Endothelial cell of umbilical vein (primary cell): ENCODE measurements around the gene ATR. TPM values are rescaled to one million over a fixed set of nuclear protein-coding genes. Genes with fewer than 3 reads are reported as not detected.

Source experiments
- BruUV-seq: library from RNA; stranded (reverse); fragments of 400-500 nt; replicated peaks from 2 replicates; lab custom pipeline; 2021; lab: Mats Ljungman, UMichigan
- CTCF ChIA-PET: fragments of 300-600, 350-600 bp; sonication (Branson Sonifier 250); formaldehyde crosslinking; loops from one replicate; lab custom pipeline; 2021; ENCODE audit warnings: antibody characterized with exemption, inconsistent platforms; lab: Charles Lee
- POLR2A ChIA-PET: fragments of 300-600, 350-600 bp; sonication (Branson Sonifier 250); formaldehyde crosslinking; loops from one replicate; lab custom pipeline; 2021; ENCODE audit warnings: antibody characterized with exemption, inconsistent platforms; lab: Charles Lee
- DNase-seq: peaks from one replicate; pipeline ENCODE4 v3.0.0-alpha.2; 2011; ENCODE audit warnings: low read depth, low spot score
- FAIRE-seq: peaks from 2 replicates; lab custom pipeline; 2011; peaks lifted over from hg19 to GRCh38; lab: Jason Lieb, UNC
- H2AFZ ChIP-seq: 2 replicates; pipeline ENCODE4 v1.6.0; 2012; ENCODE audit warnings: low read depth, low read length, control low read depth, inconsistent platforms
- H3K27ac ChIP-seq: 2 replicates; pipeline ENCODE4 v1.5.1; 2011; ENCODE audit warnings: low read depth, mild to moderate bottlenecking, control low read depth, low read length, moderate library complexity; ENCODE audit not compliant: insufficient read depth
- H3K27me3 ChIP-seq, 2 experiments: 2 replicates each; pipeline versions ENCODE4 v1.6.0 to v1.6.1; 2011; ENCODE audit warnings: low read length in 2 of 2, mixed read lengths in 1 of 2; ENCODE audit not compliant: control insufficient read depth in 2 of 2, insufficient read depth in 2 of 2
- H3K36me3 ChIP-seq, 2 experiments: 2 replicates in 1 of 2; 3 replicates in 1 of 2; pipeline ENCODE4 v1.5.1; 2011; ENCODE audit warnings: low read length in 2 of 2, mild to moderate bottlenecking in 1 of 2, moderate library complexity in 1 of 2; ENCODE audit not compliant: control insufficient read depth in 2 of 2, insufficient read depth in 2 of 2; ENCODE audit errors: extremely low read depth in 1 of 2
- H3K4me1 ChIP-seq: 3 replicates; pipeline ENCODE4 v1.5.1; 2011; ENCODE audit warnings: mild to moderate bottlenecking, low read length; ENCODE audit not compliant: control insufficient read depth, insufficient read depth; ENCODE audit errors: extremely low read depth
- H3K4me2 ChIP-seq: 2 replicates; pipeline ENCODE4 v1.6.1; 2011; ENCODE audit warnings: low read length, control low read depth, mixed read lengths; ENCODE audit not compliant: insufficient read depth
- H3K4me3 ChIP-seq, 3 experiments: fragments of 200-600 bp in 1 of 3; sonication (generic), shearing (Covaris generic) in 1 of 3; replicated peaks in 1 of 3; 2 replicates each; pipeline ENCODE4 v1.5.1; 2011 to 2016; ENCODE audit warnings: control low read depth in 3 of 3, low read length in 3 of 3, mild to moderate bottlenecking in 2 of 3, inconsistent platforms in 1 of 3, low read depth in 1 of 3, moderate library complexity in 1 of 3; ENCODE audit not compliant: insufficient read depth in 1 of 3
- H3K79me2 ChIP-seq: 2 replicates; pipeline ENCODE4 v1.6.0; 2012; ENCODE audit warnings: low read length, inconsistent platforms; ENCODE audit not compliant: control insufficient read depth, insufficient read depth
- H3K9ac ChIP-seq: replicated peaks from 2 replicates; pipeline ENCODE3; 2011; ENCODE audit warnings: low read length, control low read depth; ENCODE audit not compliant: insufficient read depth; ENCODE audit errors: extremely low read depth
- H3K9me1 ChIP-seq: replicated peaks from 3 replicates; pipeline ENCODE4 v1.6.0; 2011; ENCODE audit warnings: mild to moderate bottlenecking, low read length; ENCODE audit not compliant: control insufficient read depth, insufficient read depth; ENCODE audit errors: extremely low read depth
- H3K9me3 ChIP-seq: replicated peaks from 2 replicates; pipeline ENCODE4 v1.5.1; 2012; ENCODE audit warnings: low read length, inconsistent platforms; ENCODE audit not compliant: control insufficient read depth, insufficient read depth
- H4K20me1 ChIP-seq: replicated peaks from 2 replicates; pipeline ENCODE3; 2011; ENCODE audit warnings: mild to moderate bottlenecking, low read length; ENCODE audit not compliant: control insufficient read depth, insufficient read depth; ENCODE audit errors: extremely low read depth
- CTCF ChIP-seq, 2 donors: IDR thresholded peaks; 1 replicate in 1 of 2; 2 replicates in 1 of 2; pipeline ENCODE4 v1.5.1; 2011; ENCODE audit warnings: low read length in 2 of 2, mild to moderate bottlenecking in 2 of 2, moderate library complexity in 2 of 2, control low read depth in 1 of 2, inconsistent platforms in 1 of 2, low read depth in 1 of 2; ENCODE audit not compliant: insufficient read depth in 1 of 2; ENCODE audit errors: extremely low read depth in 1 of 2
- EZH2 ChIP-seq: IDR thresholded peaks from 2 replicates; pipeline ENCODE4 v1.6.1; 2012; ENCODE audit warnings: borderline replicate concordance, low read depth, mild to moderate bottlenecking, moderate library complexity, low read length, inconsistent platforms; ENCODE audit not compliant: severe bottlenecking
- FOS ChIP-seq: IDR thresholded peaks from 2 replicates; pipeline ENCODE4 v1.6.1; 2011; ENCODE audit warnings: mild to moderate bottlenecking, low read length, moderate library complexity, borderline replicate concordance; ENCODE audit not compliant: insufficient read depth
- GATA2 ChIP-seq: IDR thresholded peaks from 2 replicates; pipeline ENCODE4 v1.7.0; 2011; ENCODE audit warnings: low read depth, mild to moderate bottlenecking, moderate library complexity, mixed read lengths, low read length; ENCODE audit not compliant: insufficient read length, insufficient read depth
- JUN ChIP-seq: IDR thresholded peaks from 2 replicates; pipeline ENCODE4 v1.6.1; 2011; ENCODE audit warnings: borderline replicate concordance, low read depth; ENCODE audit not compliant: insufficient read length, insufficient read depth
- MAX ChIP-seq: IDR thresholded peaks from 2 replicates; pipeline ENCODE4 v1.6.1; 2011; ENCODE audit not compliant: insufficient read depth, insufficient read length
- MYC ChIP-seq: IDR thresholded peaks from one replicate; pipeline ENCODE4 v1.6.1; 2011; ENCODE audit warnings: mild to moderate bottlenecking, low read depth, low read length
- POLR2A ChIP-seq: IDR thresholded peaks from 2 replicates; pipeline ENCODE4 v1.6.1; 2012; ENCODE audit warnings: low read depth, mild to moderate bottlenecking, control low read depth, low read length
- POLR2AphosphoS5 ChIP-seq: IDR thresholded peaks from 2 replicates; pipeline ENCODE4 v1.6.1; 2012; ENCODE audit warnings: low read depth, mild to moderate bottlenecking, control low read depth, low read length, moderate library complexity; ENCODE audit not compliant: insufficient read depth
- dilution Hi-C: fragments of 300-500 bp; cut with MboI; formaldehyde crosslinking; loops from one replicate; pipeline ENCODE4 v1.15.0; 2019; ENCODE audit warnings: low sequenced_read_pairs; ENCODE audit not compliant: extremely low pct_ligation_motif_present
- intact Hi-C: fragments of 100-400 bp; cut with micrococcal nuclease; formaldehyde crosslinking; loops from one replicate; pipeline ENCODE4 v1.10.0; 2022
- polyA plus RNA-seq, 4 experiments: library from polyadenylated mRNA; depleted of rRNA in 3 of 4; stranded (reverse) in 3 of 4; unstranded in 1 of 4; fragments of >200 nt; gene quantifications; 2 replicates each; pipeline versions ENCODE4 v1.2.1 to v1.2.3, GENCODE V29; 2011 to 2012; ENCODE audit warnings: missing spikeins in 1 of 4
- total RNA-seq: library from RNA; stranded (reverse); gene quantifications from 2 replicates; pipeline ENCODE4 v1.2.3, GENCODE V29; 2021

ATR gene
- total and polyA plus RNA-seq, 2 donors (not counting 3 experiments of a cell fraction or from before 2014, with no cell fraction given): 6.3 to 23.6 TPM

- ChIA-PET CTCF (no interaction called here), POLR2A (no interaction called here)
- H3K79me2 ChIP-seq: no peaks in the 10 kb centered on the region
- no peak overlapping the region for H3K4me3 ChIP-seq
- dilution Hi-C loops: no loop called here
- no peaks in the 10 kb centered on the region for H4K20me1 ChIP-seq
- no peak for TF ChIP-seq POLR2AphosphoS5
- no peak for TF ChIP-seq MAX
- TF ChIP-seq MYC: no peak
- no peak for TF ChIP-seq JUN
- no peak for TF ChIP-seq CTCF (IDR thresholded peaks at IDR 0.05; ENCODE audit: extremely low read depth in 1 of 2, insufficient read depth in 1 of 2, low read depth in 1 of 2, low read length in 2 of 2)
- no peak for TF ChIP-seq GATA2
- TF ChIP-seq EZH2: no peak
- no peak for TF ChIP-seq POLR2A
- TF ChIP-seq FOS: no peak
- no TSS peak for BruUV-seq
- no peaks in the 10 kb centered on the region for H3K9me3 ChIP-seq
- no peaks in the 10 kb centered on the region for H3K4me1 ChIP-seq
- FAIRE-seq (no peak), DNase-seq (no peak)
- no peaks in the 10 kb centered on the region for H3K9me1 ChIP-seq
- no peak overlapping the region for H3K27ac ChIP-seq
- H3K27me3 ChIP-seq: no peaks in the 10 kb centered on the region
- H3K36me3 ChIP-seq: peaks cover 0 to 2% of the 10 kb centered on the region in 2 experiments
- H3K4me2 ChIP-seq: no peak overlapping the region
- no peak overlapping the region for H3K9ac ChIP-seq
- no peak overlapping the region for H2AFZ ChIP-seq
- intact Hi-C loops: no loop called here
Observed at GRCh38 chr3:142563496-142563997, 15.0 kb downstream of the ATR start.
